Nephron progenitor cell (in vitro differentiated cells): ENCODE results near the gene RUNX1.

ENCODE experiments used
- DNase-seq: peaks from one replicate; pipeline ENCODE4 v3.0.0; 2021
- H3K27ac Mint-ChIP-seq: 2 replicates; pipeline ENCODE4 v1.8.0; 2021; ENCODE audit warnings: mild to moderate bottlenecking, moderate library complexity, mixed read lengths
- H3K27me3 Mint-ChIP-seq: 2 replicates; pipeline ENCODE4 v1.8.0; 2021; ENCODE audit warnings: mild to moderate bottlenecking, low read depth, mixed read lengths; ENCODE audit not compliant: poor library complexity
- H3K36me3 Mint-ChIP-seq: 2 replicates; pipeline ENCODE4 v1.8.0; 2021; ENCODE audit warnings: low read depth, mixed read lengths
- H3K4me1 Mint-ChIP-seq: 2 replicates; pipeline ENCODE4 v1.8.0; 2021; ENCODE audit warnings: mixed read lengths
- H3K4me3 Mint-ChIP-seq: 2 replicates; pipeline ENCODE4 v1.8.0; 2021; ENCODE audit warnings: mild to moderate bottlenecking, moderate library complexity, mixed read lengths
- H3K9me3 Mint-ChIP-seq: 2 replicates; pipeline ENCODE4 v1.8.0; 2021; ENCODE audit warnings: mild to moderate bottlenecking, moderate library complexity, mixed read lengths
- CTCF ChIP-seq: fragments of 200-600 bp; sonication (generic); IDR thresholded peaks from 2 replicates; pipeline ENCODE4 v1.5.0; 2021; ENCODE audit warnings: antibody characterized with exemption

The RUNX1 gene

GRCh38 chr21:34980423-34981115, 68.5 kb downstream of the RUNX1 start:
- Mint-ChIP-seq H3K27ac (no peak overlapping the region), H3K27me3 (peaks cover 11% of the 10 kb centered on the region), H3K4me1 (peaks cover 36% of the 10 kb centered on the region), H3K36me3 (no peaks in the 10 kb centered on the region), H3K4me3 (no peak overlapping the region), H3K9me3 (no peaks in the 10 kb centered on the region)
- DNase-seq, result no peak
- TF ChIP-seq CTCF, result no peak

DNA sequence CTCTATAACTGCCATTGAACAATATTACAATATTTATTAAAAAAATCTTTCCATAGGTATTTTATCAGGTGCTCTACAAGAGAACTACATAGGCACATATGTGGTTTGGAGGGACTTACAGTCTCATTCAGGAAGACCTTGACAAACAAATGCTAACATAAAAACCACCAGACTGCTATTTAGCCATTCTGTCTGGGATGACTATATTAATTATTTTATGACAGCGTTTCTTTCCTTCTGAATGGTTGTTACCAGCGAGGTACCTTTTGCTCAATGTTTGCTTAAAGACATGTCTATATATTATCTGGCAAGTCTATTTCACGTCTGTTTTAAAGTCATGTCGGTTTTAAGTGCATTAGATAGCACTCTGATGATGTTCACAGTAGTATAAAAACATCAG, 69.7 kb downstream of the RUNX1 start:
- Mint-ChIP-seq H3K27ac (no peak overlapping the region), H3K36me3 (no peaks in the 10 kb centered on the region), H3K9me3 (no peaks in the 10 kb centered on the region), H3K4me3 (no peak overlapping the region), H3K27me3 (peaks cover 12% of the 10 kb centered on the region), H3K4me1 (peaks cover 36% of the 10 kb centered on the region)
- TF ChIP-seq CTCF, result no peak
- DNase-seq, result no peak

DNA sequence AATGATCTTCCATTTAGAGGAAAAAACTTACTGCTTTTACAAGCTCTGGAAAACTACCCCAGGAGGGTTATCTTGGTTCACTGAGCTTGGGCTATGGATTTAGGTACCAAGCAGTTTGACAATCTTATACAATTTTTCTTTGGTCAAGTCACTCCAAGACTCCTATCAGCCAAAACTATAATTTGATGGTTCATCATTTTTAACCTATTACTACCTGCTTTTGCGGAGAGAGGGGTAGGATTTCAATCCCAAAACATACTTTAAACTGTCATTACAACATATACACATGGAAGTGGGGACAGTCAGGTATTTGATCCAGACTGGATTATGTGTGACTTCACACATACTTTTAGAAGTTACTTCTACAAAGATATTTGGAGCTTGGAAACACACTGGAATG, 71.8 kb downstream of the RUNX1 start:
- DNase-seq, result no peak
- no peaks in the 10 kb centered on the region for H3K9me3 Mint-ChIP-seq
- no peak overlapping the region for H3K27ac Mint-ChIP-seq
- no peak overlapping the region for H3K4me3 Mint-ChIP-seq
- H3K36me3 Mint-ChIP-seq, result no peaks in the 10 kb centered on the region
- H3K4me1 Mint-ChIP-seq, result peaks cover 29% of the 10 kb centered on the region
- no peak for TF ChIP-seq CTCF
- H3K27me3 Mint-ChIP-seq, result peaks cover 10% of the 10 kb centered on the region

DNA sequence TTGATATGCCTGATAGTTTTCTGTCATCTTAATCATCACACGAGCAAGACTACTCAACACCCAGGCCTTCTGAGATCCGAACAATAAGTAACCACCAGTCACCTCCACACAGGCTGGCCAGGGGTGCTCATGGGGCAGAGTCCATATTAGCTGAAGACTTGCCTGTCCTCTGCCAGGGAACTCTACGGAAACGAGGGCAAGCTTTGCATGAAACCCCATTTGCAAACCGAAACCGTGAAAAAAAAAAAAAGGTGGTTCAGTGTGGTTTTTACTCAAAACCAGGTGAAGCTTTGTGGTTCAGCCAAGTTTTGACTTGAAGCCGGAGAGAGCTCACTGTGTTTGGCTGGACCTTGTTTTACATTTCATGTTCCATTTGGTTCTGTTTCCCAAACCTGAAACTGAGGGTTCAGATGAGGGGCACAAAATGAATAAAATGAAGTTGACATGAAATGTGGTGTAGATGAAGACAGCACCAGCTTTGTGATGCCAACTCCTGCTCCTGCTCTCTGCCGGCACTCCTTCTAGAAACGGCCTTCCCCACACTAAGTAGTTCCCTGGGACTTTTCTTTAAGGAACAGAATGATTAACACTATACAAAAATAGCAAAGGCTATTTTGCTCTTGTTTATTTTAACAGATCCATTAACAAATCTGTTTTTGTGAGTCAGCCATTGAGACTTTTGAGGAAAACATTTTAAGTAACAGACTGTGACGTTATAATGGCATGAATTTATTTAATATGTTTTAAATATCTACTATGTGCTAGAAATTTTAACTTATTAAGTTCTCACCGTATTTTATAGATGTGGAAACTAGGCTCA, 74.7 kb downstream of the RUNX1 start:
- peaks cover 10% of the 10 kb centered on the region for H3K27me3 Mint-ChIP-seq
- peaks cover 8% of the 10 kb centered on the region for H3K4me1 Mint-ChIP-seq
- no peaks in the 10 kb centered on the region for H3K9me3 Mint-ChIP-seq
- no peak for TF ChIP-seq CTCF
- H3K36me3 Mint-ChIP-seq, result no peaks in the 10 kb centered on the region
- H3K4me3 Mint-ChIP-seq, result no peak overlapping the region
- no peak for DNase-seq
- H3K27ac Mint-ChIP-seq, result no peak overlapping the region

- TF ChIP-seq CTCF, result no peak
- DNase-seq, result no peak
- no peaks in the 10 kb centered on the region for H3K9me3 Mint-ChIP-seq
- H3K27me3 Mint-ChIP-seq, result peaks cover 7% of the 10 kb centered on the region
- no peaks in the 10 kb centered on the region for H3K36me3 Mint-ChIP-seq
- H3K4me1 Mint-ChIP-seq, result peaks cover 11% of the 10 kb centered on the region
- no peak overlapping the region for H3K27ac Mint-ChIP-seq
- H3K4me3 Mint-ChIP-seq, result no peak overlapping the region
Measured at GRCh38 chr21:34973685-34974084, 75.4 kb downstream of the RUNX1 start.

DNA sequence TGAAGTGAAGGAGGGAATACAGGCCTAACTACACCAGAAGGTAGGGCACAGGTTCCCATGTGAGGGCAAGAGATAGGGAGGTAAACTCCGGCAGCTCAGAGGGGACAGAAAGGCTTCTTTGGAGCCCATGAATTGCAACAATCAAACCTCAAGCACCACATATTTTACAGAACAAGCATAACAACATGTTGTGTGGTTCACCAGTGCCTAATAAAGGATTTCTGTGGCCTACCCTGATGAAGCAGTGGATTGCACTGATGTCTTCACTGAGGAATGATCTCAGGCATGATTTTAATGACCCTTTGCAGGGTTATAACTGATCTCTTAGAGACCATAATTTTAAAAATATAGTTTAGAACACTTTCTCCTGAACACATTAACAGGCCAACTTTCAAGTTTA, 77.4 kb downstream of the RUNX1 start:
- H3K4me1 Mint-ChIP-seq, result peaks cover 16% of the 10 kb centered on the region
- TF ChIP-seq CTCF, result no peak
- peaks cover 5% of the 10 kb centered on the region for H3K27me3 Mint-ChIP-seq
- no peak overlapping the region for H3K4me3 Mint-ChIP-seq
- no peak overlapping the region for H3K27ac Mint-ChIP-seq
- no peaks in the 10 kb centered on the region for H3K9me3 Mint-ChIP-seq
- no peak for DNase-seq
- no peaks in the 10 kb centered on the region for H3K36me3 Mint-ChIP-seq
